Measurements from ENCODE around the gene MESP1.

- TF ChIP-seq, protein P1, sequence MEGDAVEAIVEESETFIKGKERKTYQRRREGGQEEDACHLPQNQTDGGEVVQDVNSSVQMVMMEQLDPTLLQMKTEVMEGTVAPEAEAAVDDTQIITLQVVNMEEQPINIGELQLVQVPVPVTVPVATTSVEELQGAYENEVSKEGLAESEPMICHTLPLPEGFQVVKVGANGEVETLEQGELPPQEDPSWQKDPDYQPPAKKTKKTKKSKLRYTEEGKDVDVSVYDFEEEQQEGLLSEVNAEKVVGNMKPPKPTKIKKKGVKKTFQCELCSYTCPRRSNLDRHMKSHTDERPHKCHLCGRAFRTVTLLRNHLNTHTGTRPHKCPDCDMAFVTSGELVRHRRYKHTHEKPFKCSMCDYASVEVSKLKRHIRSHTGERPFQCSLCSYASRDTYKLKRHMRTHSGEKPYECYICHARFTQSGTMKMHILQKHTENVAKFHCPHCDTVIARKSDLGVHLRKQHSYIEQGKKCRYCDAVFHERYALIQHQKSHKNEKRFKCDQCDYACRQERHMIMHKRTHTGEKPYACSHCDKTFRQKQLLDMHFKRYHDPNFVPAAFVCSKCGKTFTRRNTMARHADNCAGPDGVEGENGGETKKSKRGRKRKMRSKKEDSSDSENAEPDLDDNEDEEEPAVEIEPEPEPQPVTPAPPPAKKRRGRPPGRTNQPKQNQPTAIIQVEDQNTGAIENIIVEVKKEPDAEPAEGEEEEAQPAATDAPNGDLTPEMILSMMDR (IDR thresholded peaks at IDR 0.05; ENCODE audit: low read depth, low read length, poor library complexity, severe bottlenecking), result no peak
- no peak for TF ChIP-seq EZH2phosphoT487 (IDR thresholded peaks at IDR 0.05; ENCODE audit: borderline replicate concordance, low read length)
These were observed 39.6 kb upstream of the MESP1 start for GRCh38 chr15:89790661-89791060.
